ENCODE results near the gene PDIA5. TPM values are rescaled to one million over a fixed set of nuclear protein-coding genes. Genes with fewer than 3 reads are reported as not detected.

PDIA5 gene
- total and polyA plus RNA-seq, 2 of the 4 experiments (the other 2 are of a cell fraction) = 19.4 to 42.0 TPM

GRCh38 chr3:123044981-123045763 lies 21.7 kb upstream of the PDIA5 start:
- no peak overlapping the region for H2AK5ac ChIP-seq (ENCODE audit: low read depth, low read length)
- H3K79me1 ChIP-seq (ENCODE audit: low read depth in 1 of 2, low read length in 2 of 2) = no peaks in the 10 kb centered on the region
- H3K23ac ChIP-seq (ENCODE audit: low read depth, low read length) = no peak overlapping the region
- H2BK5ac ChIP-seq (ENCODE audit: low read depth, low read length, poor library complexity, severe bottlenecking) = no peak overlapping the region
- H4K91ac ChIP-seq (ENCODE audit: insufficient read depth, low read depth, low read length) = no peak overlapping the region
- no peak overlapping the region for H4K5ac ChIP-seq (ENCODE audit: low read depth, low read length)
- H3K4me3 ChIP-seq (ENCODE audit: insufficient read depth, low read depth, low read length) = no peak overlapping the region
- no peaks in the 10 kb centered on the region for H3K4me1 ChIP-seq (ENCODE audit: control insufficient read depth, insufficient read depth, low read length)
- H3K4me2 ChIP-seq (ENCODE audit: low read depth, low read length) = no peak overlapping the region
- intact Hi-C loops (cut with micrococcal nuclease) = no loop called here
- ChIA-PET POLR2A (ENCODE audit: unreplicated experiment) (no interaction called here), CTCF (interaction anchor here (1.3 to 1.9 kb wide), 2 partner anchors 10 to 14 kb away, joined by 3 to 6 read pairs; no protein-coding TSS in a partner anchor)
- H3K27ac ChIP-seq (ENCODE audit: insufficient read depth, low read length) = no peak overlapping the region
- peaks cover 58% of the 10 kb centered on the region for H3K27me3 ChIP-seq (ENCODE audit: control insufficient read depth, insufficient read depth, low read length)
- no peak overlapping the region for H2AFZ ChIP-seq (replicated peaks; ENCODE audit: low read length, poor library complexity)
- no peak overlapping the region for H3K56ac ChIP-seq (ENCODE audit: extremely low read depth, insufficient read depth, low read length)
- ATAC-seq (ENCODE audit: low read depth) (no peak), DNase-seq (no peak)
- no peaks in the 10 kb centered on the region for H3K9me3 ChIP-seq (ENCODE audit: control insufficient read depth, insufficient read depth, low read length)
- no peaks in the 10 kb centered on the region for H4K20me1 ChIP-seq (ENCODE audit: insufficient read depth, low read length)
- H2BK120ac ChIP-seq (ENCODE audit: low read depth, low read length) = no peak overlapping the region
- dilution Hi-C loops (cut with HindIII; ENCODE audit: low sequenced_read_pairs, unreplicated experiment) = no loop called here
- H3K18ac ChIP-seq (ENCODE audit: low read depth, low read length) = no peak overlapping the region
- WGBS, 2 experiments (ENCODE audit: extremely low coverage in 2 of 2, insufficient read length in 1 of 2) = no CpG with 5 or more reads among the region's 5 CpGs
- no peak overlapping the region for H4K8ac ChIP-seq (ENCODE audit: low read depth in 2 of 2, low read length in 2 of 2)
- H3K9me1 ChIP-seq (ENCODE audit: insufficient read depth, low read length) = no peaks in the 10 kb centered on the region
- no peak overlapping the region for H2BK15ac ChIP-seq (ENCODE audit: low read depth, low read length)
- H2BK20ac ChIP-seq (ENCODE audit: low read depth, low read length) = no peak overlapping the region
- no peak overlapping the region for H3K14ac ChIP-seq (replicated peaks; ENCODE audit: low read depth, low read length)
- in situ Hi-C loops (cut with MboI; ENCODE audit: low sequenced_read_pairs) = no loop called here
- no peak overlapping the region for H2AK9ac ChIP-seq (replicated peaks; ENCODE audit: low read depth, low read length, poor library complexity)
- H3K4ac ChIP-seq (ENCODE audit: low read depth, low read length) = no peak overlapping the region
- H3K9ac ChIP-seq (ENCODE audit: low read depth, low read length) = no peak overlapping the region
- TF ChIP-seq POLR2A (IDR thresholded peaks at IDR 0.05; ENCODE audit: low read depth, low read length) (no peak), FOS (IDR thresholded peaks at IDR 0.05; ENCODE audit: low read depth, low read length) (no peak), ELK1 (IDR thresholded peaks at IDR 0.05; ENCODE audit: borderline replicate concordance, low read depth, low read length) (no peak), MAFK (IDR thresholded peaks at IDR 0.05; ENCODE audit: low read depth, low read length) (no peak), RAD21 (IDR thresholded peaks at IDR 0.05; ENCODE audit: low read length) (no peak), CHD1 (IDR thresholded peaks at IDR 0.05; ENCODE audit: low read depth, low read length) (no peak), SMC3 (IDR thresholded peaks at IDR 0.05; ENCODE audit: low read depth, low read length) (no peak), CEBPB (IDR thresholded peaks at IDR 0.05; ENCODE audit: low read depth, low read length) (no peak), NFE2L2 (IDR thresholded peaks at IDR 0.05; ENCODE audit: low read depth, low read length) (no peak), RFX5 (IDR thresholded peaks at IDR 0.05; ENCODE audit: low read depth, low read length) (no peak), BHLHE40 (IDR thresholded peaks at IDR 0.05; ENCODE audit: low read depth, low read length) (no peak), MXI1 (IDR thresholded peaks at IDR 0.05; ENCODE audit: borderline replicate concordance, low read depth, low read length) (no peak), MAZ (IDR thresholded peaks at IDR 0.05; ENCODE audit: borderline replicate concordance, low read depth, low read length) (no peak), CTCF (conservative IDR thresholded peaks at IDR 0.05; ENCODE audit: low read depth, low read length) (no peak), RCOR1 (IDR thresholded peaks at IDR 0.05; ENCODE audit: insufficient replicate concordance, low read length) (no peak)
- TF ChIP-seq, protein P1, sequence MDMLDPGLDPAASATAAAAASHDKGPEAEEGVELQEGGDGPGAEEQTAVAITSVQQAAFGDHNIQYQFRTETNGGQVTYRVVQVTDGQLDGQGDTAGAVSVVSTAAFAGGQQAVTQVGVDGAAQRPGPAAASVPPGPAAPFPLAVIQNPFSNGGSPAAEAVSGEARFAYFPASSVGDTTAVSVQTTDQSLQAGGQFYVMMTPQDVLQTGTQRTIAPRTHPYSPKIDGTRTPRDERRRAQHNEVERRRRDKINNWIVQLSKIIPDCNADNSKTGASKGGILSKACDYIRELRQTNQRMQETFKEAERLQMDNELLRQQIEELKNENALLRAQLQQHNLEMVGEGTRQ (IDR thresholded peaks at IDR 0.05; ENCODE audit: low read depth, low read length) = no peak
- H3K36me3 ChIP-seq (ENCODE audit: control insufficient read depth, insufficient read depth, low read length) = no peaks in the 10 kb centered on the region
- no TSS peak for BruUV-seq (replicated peaks)
